ENCODE measurements around the gene PLOD3. TPM values are rescaled to one million over a fixed set of nuclear protein-coding genes. Genes with fewer than 3 reads are reported as not detected.

Gene PLOD3
- total RNA-seq, 1 donor from 2014 or later: 40.0 TPM

- peaks cover 16% of the 10 kb centered on the region for H3K27me3 Mint-ChIP-seq
- peaks cover 4% of the 10 kb centered on the region for H3K4me1 Mint-ChIP-seq
- no peak overlapping the region for H3K4me3 Mint-ChIP-seq
- intact Hi-C loops (cut with micrococcal nuclease): no loop called here
- ATAC-seq (ENCODE audit: low read depth): no peak
- TF ChIP-seq, protein P1, sequence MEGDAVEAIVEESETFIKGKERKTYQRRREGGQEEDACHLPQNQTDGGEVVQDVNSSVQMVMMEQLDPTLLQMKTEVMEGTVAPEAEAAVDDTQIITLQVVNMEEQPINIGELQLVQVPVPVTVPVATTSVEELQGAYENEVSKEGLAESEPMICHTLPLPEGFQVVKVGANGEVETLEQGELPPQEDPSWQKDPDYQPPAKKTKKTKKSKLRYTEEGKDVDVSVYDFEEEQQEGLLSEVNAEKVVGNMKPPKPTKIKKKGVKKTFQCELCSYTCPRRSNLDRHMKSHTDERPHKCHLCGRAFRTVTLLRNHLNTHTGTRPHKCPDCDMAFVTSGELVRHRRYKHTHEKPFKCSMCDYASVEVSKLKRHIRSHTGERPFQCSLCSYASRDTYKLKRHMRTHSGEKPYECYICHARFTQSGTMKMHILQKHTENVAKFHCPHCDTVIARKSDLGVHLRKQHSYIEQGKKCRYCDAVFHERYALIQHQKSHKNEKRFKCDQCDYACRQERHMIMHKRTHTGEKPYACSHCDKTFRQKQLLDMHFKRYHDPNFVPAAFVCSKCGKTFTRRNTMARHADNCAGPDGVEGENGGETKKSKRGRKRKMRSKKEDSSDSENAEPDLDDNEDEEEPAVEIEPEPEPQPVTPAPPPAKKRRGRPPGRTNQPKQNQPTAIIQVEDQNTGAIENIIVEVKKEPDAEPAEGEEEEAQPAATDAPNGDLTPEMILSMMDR (IDR thresholded peaks at IDR 0.05): no peak
- no peaks in the 10 kb centered on the region for H3K36me3 Mint-ChIP-seq (ENCODE audit: low read depth)
- ChIA-PET POLR2A (interaction anchor here (0.6 kb wide), 1 partner anchor 209 kb away, joined by 3 read pairs; no protein-coding TSS in a partner anchor), CTCF (no interaction called here)
- no peaks in the 10 kb centered on the region for H3K9me3 Mint-ChIP-seq
- no peak for DNase-seq
- H3K27ac Mint-ChIP-seq: no peak overlapping the region
These were observed 31.2 kb downstream of the PLOD3 start for GRCh38 chr7:101186194-101186593.

GRCh38 chr7:101185258-101185839 lies 32.0 kb downstream of the PLOD3 start:
- H3K4me3 Mint-ChIP-seq: no peak overlapping the region
- TF ChIP-seq, protein P1 (IDR thresholded peaks at IDR 0.05): no peak
- CTCF ChIA-PET: no interaction called here
- H3K27ac Mint-ChIP-seq: no peak overlapping the region
- H3K36me3 Mint-ChIP-seq (ENCODE audit: low read depth): no peaks in the 10 kb centered on the region
- peaks cover 6% of the 10 kb centered on the region for H3K4me1 Mint-ChIP-seq
- intact Hi-C loops (cut with micrococcal nuclease): no loop called here
- H3K9me3 Mint-ChIP-seq: no peaks in the 10 kb centered on the region
- DNase-seq (no peak), ATAC-seq (ENCODE audit: low read depth) (no peak)
- POLR2A ChIA-PET: no interaction called here
- peaks cover 21% of the 10 kb centered on the region for H3K27me3 Mint-ChIP-seq

- Mint-ChIP-seq H3K27ac (no peak within 1 kb of the TSS), H3K27me3 (peaks cover 55% of the 10 kb centered on the region), H3K4me1 (peaks cover 13% of the 10 kb centered on the region), H3K4me3 (peak within 1 kb of the TSS; percentile 42), H3K36me3 (ENCODE audit: low read depth) (no peaks in the 10 kb centered on the region), H3K9me3 (no peaks in the 10 kb centered on the region)
- intact Hi-C loops (cut with micrococcal nuclease): no loop called here
- ChIA-PET CTCF (no interaction called here), POLR2A (interaction anchor here (0.5 to 1.2 kb wide), 2 partner anchors 37 to 95 kb away, joined by 3 to 4 read pairs; partner anchors contain the start of genes PLOD3 and TRIM56)
- DNase-seq (no peak), ATAC-seq (ENCODE audit: low read depth) (no peak)
- TF ChIP-seq, protein P1 (IDR thresholded peaks at IDR 0.05): no peak
These were observed 37.1 kb downstream of the PLOD3 start, which contains the start of gene NAT16 for GRCh38 chr7:101180130-101180755. Gene NAT16, minus strand, starts transcription at chr7:101180293. Its CDS starts 5,486 bp downstream, at chr7:101174807.

DNA sequence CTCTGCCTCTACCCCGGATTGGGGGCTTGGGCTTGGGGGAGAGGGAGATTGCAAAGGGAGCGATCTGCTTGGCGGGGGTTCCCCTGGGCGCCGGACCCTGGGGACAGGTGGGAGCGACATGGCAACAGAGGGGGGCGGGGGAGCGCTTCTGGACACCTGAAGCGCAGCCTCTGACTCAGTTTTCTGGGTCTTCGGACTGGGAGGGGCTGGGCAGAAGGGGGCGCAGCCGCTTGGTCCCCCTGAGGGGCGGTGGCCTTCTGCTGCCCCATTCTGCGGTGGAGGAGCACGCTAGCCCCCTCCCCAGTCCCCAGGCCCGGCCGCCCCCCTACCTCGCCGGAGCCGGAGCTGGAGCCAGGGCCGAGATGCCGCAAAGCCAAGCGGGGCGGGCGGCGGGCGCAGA lies 37.7 kb downstream of the PLOD3 start:
- no peak overlapping the region for H3K27ac Mint-ChIP-seq

GRCh38 chr7:101179117-101179516 lies 38.3 kb downstream of the PLOD3 start:
- ATAC-seq (ENCODE audit: low read depth) (peak; percentile 32), DNase-seq (no peak)
- TF ChIP-seq, protein P1 (IDR thresholded peaks at IDR 0.05): no peak
- ChIA-PET CTCF (no interaction called here), POLR2A (interaction anchor here (0.7 kb wide), 1 partner anchor 629 kb away, joined by 5 read pairs; no protein-coding TSS in a partner anchor)
- Mint-ChIP-seq H3K27me3 (peaks cover 58% of the 10 kb centered on the region), H3K36me3 (ENCODE audit: low read depth) (no peaks in the 10 kb centered on the region), H3K9me3 (no peaks in the 10 kb centered on the region), H3K4me1 (peaks cover 18% of the 10 kb centered on the region), H3K27ac (no peak overlapping the region), H3K4me3 (peak overlapping the region; percentile 42)
- intact Hi-C loops (cut with micrococcal nuclease): no loop called here

More for the DNA sequence above, 37.7 kb downstream of the PLOD3 start:
- Mint-ChIP-seq H3K27me3 (peaks cover 56% of the 10 kb centered on the region), H3K36me3 (ENCODE audit: low read depth) (no peaks in the 10 kb centered on the region), H3K9me3 (no peaks in the 10 kb centered on the region), H3K4me1 (peaks cover 13% of the 10 kb centered on the region), H3K4me3 (peak overlapping the region; percentile 42)
- ChIA-PET CTCF (no interaction called here), POLR2A (interaction anchor here (0.5 to 1.2 kb wide), 2 partner anchors 38 to 95 kb away, joined by 3 to 4 read pairs; partner anchors contain the start of genes PLOD3 and TRIM56)
- intact Hi-C loops (cut with micrococcal nuclease): no loop called here
- no peak for DNase-seq
- TF ChIP-seq, protein P1 (IDR thresholded peaks at IDR 0.05): no peak
- ATAC-seq (ENCODE audit: low read depth): peak; percentile 26
